ENCODE results near the gene MSI2.

DNA sequence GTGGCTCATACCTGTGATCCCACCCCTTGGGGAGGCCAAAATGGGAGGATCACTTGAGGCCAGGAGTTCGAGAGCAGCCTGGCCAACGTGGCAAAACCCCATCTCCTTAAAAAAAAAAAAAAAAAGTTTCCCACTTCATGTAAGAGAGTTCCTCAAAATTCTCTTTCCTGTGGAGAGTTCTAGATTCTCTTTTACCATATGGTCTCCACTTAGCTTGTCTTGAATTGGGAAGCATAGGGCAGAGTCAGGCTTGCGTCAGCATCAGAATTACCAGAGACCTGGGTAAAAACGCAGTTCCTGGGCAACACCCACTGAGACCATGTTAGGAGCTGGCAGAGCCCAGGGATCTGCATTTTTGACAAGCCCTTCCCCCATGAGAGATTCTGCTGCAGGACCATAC lies 330.4 kb downstream of the MSI2 start:
- TF ChIP-seq, protein P1, sequence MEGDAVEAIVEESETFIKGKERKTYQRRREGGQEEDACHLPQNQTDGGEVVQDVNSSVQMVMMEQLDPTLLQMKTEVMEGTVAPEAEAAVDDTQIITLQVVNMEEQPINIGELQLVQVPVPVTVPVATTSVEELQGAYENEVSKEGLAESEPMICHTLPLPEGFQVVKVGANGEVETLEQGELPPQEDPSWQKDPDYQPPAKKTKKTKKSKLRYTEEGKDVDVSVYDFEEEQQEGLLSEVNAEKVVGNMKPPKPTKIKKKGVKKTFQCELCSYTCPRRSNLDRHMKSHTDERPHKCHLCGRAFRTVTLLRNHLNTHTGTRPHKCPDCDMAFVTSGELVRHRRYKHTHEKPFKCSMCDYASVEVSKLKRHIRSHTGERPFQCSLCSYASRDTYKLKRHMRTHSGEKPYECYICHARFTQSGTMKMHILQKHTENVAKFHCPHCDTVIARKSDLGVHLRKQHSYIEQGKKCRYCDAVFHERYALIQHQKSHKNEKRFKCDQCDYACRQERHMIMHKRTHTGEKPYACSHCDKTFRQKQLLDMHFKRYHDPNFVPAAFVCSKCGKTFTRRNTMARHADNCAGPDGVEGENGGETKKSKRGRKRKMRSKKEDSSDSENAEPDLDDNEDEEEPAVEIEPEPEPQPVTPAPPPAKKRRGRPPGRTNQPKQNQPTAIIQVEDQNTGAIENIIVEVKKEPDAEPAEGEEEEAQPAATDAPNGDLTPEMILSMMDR (IDR thresholded peaks at IDR 0.05; ENCODE audit: low read depth, low read length, poor library complexity, severe bottlenecking) = no peak
- no peak for TF ChIP-seq EZH2phosphoT487 (IDR thresholded peaks at IDR 0.05; ENCODE audit: borderline replicate concordance, low read length)

Data from DOHH2 (cell line).